ENCODE results near the gene ARHGAP33. TPM values are rescaled to one million over a fixed set of nuclear protein-coding genes. Genes with fewer than 3 reads are reported as not detected.

ARHGAP33 gene
- total RNA-seq, 1 donor from 2014 or later, result 13.1 TPM

DNA sequence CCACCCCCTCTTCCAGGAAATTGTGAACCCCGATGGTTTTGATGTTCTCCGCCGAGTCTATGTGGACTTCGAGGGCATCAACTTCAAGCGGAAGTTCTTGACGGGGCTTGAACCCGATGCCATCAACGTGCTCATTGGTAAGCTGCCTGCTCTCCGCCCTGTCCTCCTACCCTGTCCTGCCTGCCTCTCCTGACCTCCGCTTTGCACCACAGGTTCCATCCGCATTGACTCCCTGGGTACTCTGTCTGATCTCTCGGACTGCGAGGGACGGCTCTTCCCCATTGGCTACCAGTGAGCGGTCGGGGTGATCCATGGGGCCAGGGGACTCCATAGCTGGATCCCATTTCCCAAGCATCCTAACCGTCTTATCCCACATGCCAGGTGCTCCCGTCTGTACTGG lies 45.0 kb upstream of the ARHGAP33 start:
- Histone ChIP-seq H3K4me3 (no peak overlapping the region), H3K27ac (no peak overlapping the region), H3K9me3 (no peaks in the 10 kb centered on the region), H3K4me1 (no peaks in the 10 kb centered on the region), H3K27me3 (ENCODE audit: low read depth) (no peaks in the 10 kb centered on the region), H3K36me3 (peaks cover 100% of the 10 kb centered on the region)
- ATAC-seq, result no peak
- TF ChIP-seq, protein P1, sequence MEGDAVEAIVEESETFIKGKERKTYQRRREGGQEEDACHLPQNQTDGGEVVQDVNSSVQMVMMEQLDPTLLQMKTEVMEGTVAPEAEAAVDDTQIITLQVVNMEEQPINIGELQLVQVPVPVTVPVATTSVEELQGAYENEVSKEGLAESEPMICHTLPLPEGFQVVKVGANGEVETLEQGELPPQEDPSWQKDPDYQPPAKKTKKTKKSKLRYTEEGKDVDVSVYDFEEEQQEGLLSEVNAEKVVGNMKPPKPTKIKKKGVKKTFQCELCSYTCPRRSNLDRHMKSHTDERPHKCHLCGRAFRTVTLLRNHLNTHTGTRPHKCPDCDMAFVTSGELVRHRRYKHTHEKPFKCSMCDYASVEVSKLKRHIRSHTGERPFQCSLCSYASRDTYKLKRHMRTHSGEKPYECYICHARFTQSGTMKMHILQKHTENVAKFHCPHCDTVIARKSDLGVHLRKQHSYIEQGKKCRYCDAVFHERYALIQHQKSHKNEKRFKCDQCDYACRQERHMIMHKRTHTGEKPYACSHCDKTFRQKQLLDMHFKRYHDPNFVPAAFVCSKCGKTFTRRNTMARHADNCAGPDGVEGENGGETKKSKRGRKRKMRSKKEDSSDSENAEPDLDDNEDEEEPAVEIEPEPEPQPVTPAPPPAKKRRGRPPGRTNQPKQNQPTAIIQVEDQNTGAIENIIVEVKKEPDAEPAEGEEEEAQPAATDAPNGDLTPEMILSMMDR (IDR thresholded peaks at IDR 0.05), result no peak
- intact Hi-C loops (cut with DNase I), result no loop called here
- no peak for DNase-seq

DNA sequence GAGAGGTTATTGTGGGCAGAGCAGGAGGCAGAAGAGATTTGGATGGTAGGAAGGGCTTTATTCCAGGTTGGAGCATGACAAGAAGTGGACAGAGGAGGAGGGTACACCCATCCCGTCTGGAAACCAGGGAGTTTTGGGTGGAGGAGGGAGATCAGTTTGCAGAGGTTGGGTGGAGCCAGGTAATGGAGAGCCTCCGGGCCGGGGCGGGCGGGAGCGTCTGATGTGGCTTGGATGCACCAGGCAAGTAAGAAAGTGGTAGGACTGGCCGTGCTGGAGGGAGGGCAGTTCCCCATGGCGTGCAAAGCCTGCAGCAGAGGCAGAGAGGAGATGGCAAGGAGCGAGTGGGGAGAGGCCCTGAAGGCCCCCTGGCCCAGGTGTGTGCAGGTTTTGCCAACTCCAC lies 44.0 kb upstream of the ARHGAP33 start:
- H3K27me3 ChIP-seq (ENCODE audit: low read depth), result no peaks in the 10 kb centered on the region
- intact Hi-C loops (cut with DNase I), result no loop called here
- DNase-seq, result no peak

DNA sequence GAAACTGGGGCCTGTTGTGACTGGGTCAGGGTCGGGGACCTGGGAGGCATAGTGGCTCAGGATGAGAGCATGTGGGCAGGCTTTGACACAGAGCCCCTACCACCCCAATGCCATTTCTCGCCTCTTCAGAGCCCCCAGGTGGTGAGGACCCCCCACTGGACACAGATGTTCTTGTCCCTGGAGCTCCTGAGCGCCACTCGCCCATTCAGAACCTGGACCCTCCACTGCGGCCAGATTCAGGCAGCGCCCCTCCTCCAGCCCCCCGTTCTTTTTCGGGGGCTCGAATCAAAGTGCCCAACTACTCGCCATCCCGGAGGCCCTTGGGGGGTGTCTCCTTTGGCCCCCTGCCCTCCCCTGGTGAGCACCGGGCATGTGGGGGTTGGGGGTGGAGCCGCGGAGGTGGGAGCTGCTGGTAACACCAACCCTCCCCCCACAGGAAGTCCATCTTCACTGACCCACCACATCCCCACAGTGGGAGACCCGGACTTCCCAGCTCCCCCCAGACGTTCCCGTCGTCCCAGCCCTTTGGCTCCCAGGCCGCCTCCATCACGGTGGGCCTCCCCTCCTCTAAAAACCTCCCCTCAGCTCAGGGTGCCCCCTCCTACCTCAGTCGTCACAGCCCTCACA lies 43.5 kb upstream of the ARHGAP33 start:
- no peaks in the 10 kb centered on the region for H3K4me1 ChIP-seq
- TF ChIP-seq, protein P1 (IDR thresholded peaks at IDR 0.05), result no peak
- DNase-seq (no peak), ATAC-seq (no peak)
- no peaks in the 10 kb centered on the region for H3K27me3 ChIP-seq (ENCODE audit: low read depth)
- H3K4me3 ChIP-seq, result no peak overlapping the region
- H3K9me3 ChIP-seq, result no peaks in the 10 kb centered on the region
- peaks cover 100% of the 10 kb centered on the region for H3K36me3 ChIP-seq
- no peak overlapping the region for H3K27ac ChIP-seq
- intact Hi-C loops (cut with DNase I), result no loop called here

More for the DNA sequence above, 44.0 kb upstream of the ARHGAP33 start:
- TF ChIP-seq, protein P1 (IDR thresholded peaks at IDR 0.05), result no peak
- Histone ChIP-seq H3K4me3 (no peak overlapping the region), H3K9me3 (no peaks in the 10 kb centered on the region), H3K27ac (no peak overlapping the region), H3K4me1 (no peaks in the 10 kb centered on the region), H3K36me3 (peaks cover 100% of the 10 kb centered on the region)
- ATAC-seq, result no peak

DNA sequence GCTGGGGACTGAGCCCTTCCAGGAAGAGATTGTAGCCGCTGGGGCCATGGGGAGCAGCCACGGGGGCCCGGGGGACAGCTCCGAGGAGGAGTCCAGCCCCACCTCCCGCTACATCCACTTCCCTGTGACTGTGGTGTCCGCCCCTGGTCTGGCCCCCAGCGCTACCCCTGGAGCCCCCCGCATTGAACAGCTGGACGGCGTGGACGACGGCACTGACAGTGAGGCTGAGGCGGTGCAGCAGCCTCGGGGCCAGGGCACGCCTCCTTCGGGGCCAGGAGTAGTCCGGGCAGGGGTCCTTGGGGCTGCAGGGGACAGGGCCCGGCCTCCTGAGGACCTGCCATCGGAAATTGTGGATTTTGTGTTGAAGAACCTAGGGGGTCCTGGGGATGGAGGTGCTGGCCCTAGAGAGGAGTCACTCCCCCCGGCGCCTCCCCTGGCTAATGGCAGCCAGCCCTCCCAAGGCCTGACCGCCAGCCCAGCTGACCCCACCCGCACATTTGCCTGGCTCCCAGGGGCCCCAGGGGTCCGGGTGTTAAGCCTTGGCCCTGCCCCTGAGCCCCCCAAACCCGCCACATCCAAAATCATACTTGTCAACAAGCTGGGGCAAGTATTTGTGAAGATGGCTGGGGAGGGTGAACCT lies 42.7 kb upstream of the ARHGAP33 start:
- TF ChIP-seq, protein P1 (IDR thresholded peaks at IDR 0.05), result no peak
- H3K27ac ChIP-seq, result no peak overlapping the region
- no peak for ATAC-seq
- no peaks in the 10 kb centered on the region for H3K27me3 ChIP-seq (ENCODE audit: low read depth)
- H3K4me1 ChIP-seq, result no peaks in the 10 kb centered on the region
- no peak overlapping the region for H3K4me3 ChIP-seq
- intact Hi-C loops (cut with DNase I), result no loop called here
- H3K9me3 ChIP-seq, result no peaks in the 10 kb centered on the region
- DNase-seq, result no peak
- peaks cover 100% of the 10 kb centered on the region for H3K36me3 ChIP-seq

DNA sequence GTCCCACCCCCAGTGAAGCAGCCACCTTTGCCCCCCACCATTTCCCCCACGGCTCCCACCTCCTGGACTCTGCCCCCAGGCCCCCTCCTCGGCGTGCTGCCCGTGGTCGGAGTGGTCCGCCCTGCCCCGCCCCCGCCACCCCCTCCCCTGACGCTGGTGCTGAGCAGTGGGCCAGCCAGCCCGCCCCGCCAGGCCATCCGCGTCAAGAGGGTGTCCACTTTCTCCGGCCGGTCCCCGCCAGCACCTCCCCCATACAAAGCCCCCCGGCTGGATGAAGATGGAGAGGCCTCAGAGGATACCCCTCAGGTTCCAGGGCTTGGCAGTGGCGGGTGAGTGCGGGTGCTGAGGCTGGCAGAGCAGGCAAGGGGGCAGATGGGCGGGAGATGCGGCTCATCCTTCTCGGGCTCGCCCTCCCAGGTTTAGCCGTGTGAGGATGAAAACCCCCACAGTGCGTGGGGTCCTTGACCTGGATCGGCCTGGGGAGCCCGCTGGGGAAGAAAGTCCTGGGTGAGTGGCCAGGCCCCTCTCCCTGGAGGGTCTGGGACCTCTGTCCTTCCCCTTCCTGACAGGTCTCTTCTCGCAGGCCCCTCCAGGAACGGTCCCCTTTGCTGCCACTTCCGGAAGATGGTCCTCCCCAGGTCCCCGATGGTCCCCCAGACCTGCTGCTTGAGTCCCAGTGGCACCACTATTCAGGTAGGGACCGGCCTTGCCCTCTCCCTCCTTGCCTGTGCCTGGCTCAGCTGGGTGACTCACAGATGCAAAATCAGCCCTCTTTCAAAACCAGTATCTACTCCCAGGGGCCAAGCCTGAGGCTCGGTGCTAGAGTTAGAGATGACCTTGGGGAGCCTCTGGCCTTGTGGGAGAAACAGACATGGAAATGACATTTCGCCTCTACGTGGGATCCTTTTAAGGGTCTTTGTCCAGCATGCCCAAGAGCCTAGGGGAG lies 41.9 kb upstream of the ARHGAP33 start:
- intact Hi-C loops (cut with DNase I), result no loop called here
- no peak overlapping the region for H3K4me3 ChIP-seq
- ATAC-seq, result no peak

More for the DNA sequence above, 41.9 kb upstream of the ARHGAP33 start:
- no peak overlapping the region for H3K27ac ChIP-seq
- H3K9me3 ChIP-seq, result no peaks in the 10 kb centered on the region
- no peak for DNase-seq
- H3K36me3 ChIP-seq, result peaks cover 100% of the 10 kb centered on the region
- H3K27me3 ChIP-seq (ENCODE audit: low read depth), result no peaks in the 10 kb centered on the region
- H3K4me1 ChIP-seq, result no peaks in the 10 kb centered on the region
- TF ChIP-seq, protein P1 (IDR thresholded peaks at IDR 0.05), result no peak
